Natural killer cell (primary cell): Measurements from ENCODE around the gene NLGN4Y. TPM values are rescaled to one million over a fixed set of nuclear protein-coding genes. Genes with fewer than 3 reads are reported as not detected.

Experiments used
- ATAC-seq, 3 donors: fragments of 150-1000 bp in 2 of 3; fragments of 200-7000 bp in 1 of 3; cut with Tn5 transposase; 1 replicate in 1 of 3; 2 replicates in 2 of 3; pipeline ENCODE4 v1.10.0; 2021; ENCODE audit warnings: mild to moderate bottlenecking in 2 of 3, moderate library complexity in 2 of 3
- DNase-seq, 2 donors: peaks; one replicate each; pipeline versions ENCODE4 v3.0.0 to v3.0.0-alpha.2; 2013 to 2021; ENCODE audit warnings: mixed read lengths in 1 of 2
- H3K27ac ChIP-seq: one replicate; pipeline ENCODE4 v1.5.1; 2013; ENCODE audit warnings: mild to moderate bottlenecking, low read length
- H3K27me3 ChIP-seq: one replicate; pipeline ENCODE4 v1.6.1; 2013; ENCODE audit warnings: low read length; ENCODE audit not compliant: control insufficient read depth, insufficient read depth
- H3K36me3 ChIP-seq: one replicate; pipeline ENCODE4 v1.6.1; 2013; ENCODE audit warnings: low read length; ENCODE audit not compliant: control insufficient read depth, insufficient read depth
- H3K4me1 ChIP-seq: one replicate; pipeline ENCODE4 v1.6.1; 2013; ENCODE audit warnings: low read length; ENCODE audit not compliant: control insufficient read depth, insufficient read depth
- H3K4me3 ChIP-seq: one replicate; pipeline ENCODE4 v1.5.1; 2013; ENCODE audit warnings: low read length
- H3K9me3 ChIP-seq: one replicate; pipeline ENCODE4 v1.6.1; 2013; ENCODE audit warnings: low read length; ENCODE audit not compliant: control insufficient read depth, insufficient read depth
- H3K27ac Mint-ChIP-seq, 2 donors: one replicate each; pipeline ENCODE4 v1.8.0; 2022; ENCODE audit warnings: mild to moderate bottlenecking in 2 of 2, mixed read lengths in 2 of 2, moderate library complexity in 1 of 2
- H3K27me3 Mint-ChIP-seq, 2 donors: one replicate each; pipeline ENCODE4 v1.8.0; 2022; ENCODE audit warnings: low read depth in 2 of 2, mixed read lengths in 2 of 2
- H3K36me3 Mint-ChIP-seq: one replicate; pipeline ENCODE4 v1.8.0; 2022; ENCODE audit warnings: mixed read lengths
- H3K4me1 Mint-ChIP-seq, 2 donors: one replicate each; pipeline ENCODE4 v1.8.0; 2022; ENCODE audit warnings: mixed read lengths in 2 of 2
- H3K4me3 Mint-ChIP-seq: one replicate; pipeline ENCODE4 v1.8.0; 2022; ENCODE audit warnings: mild to moderate bottlenecking, moderate library complexity, mixed read lengths
- H3K9me3 Mint-ChIP-seq, 2 donors: one replicate each; pipeline ENCODE4 v1.8.0; 2022; ENCODE audit warnings: mixed read lengths in 2 of 2
- CTCF ChIP-seq: fragments of 200-600 bp; IDR thresholded peaks from one replicate; pipeline ENCODE4 v1.8.0; 2022; ENCODE audit warnings: antibody characterized with exemption
- WGBS: methylation state at CpG from one replicate; pipeline ENCODE4 v1.1.7; 2013; ENCODE audit warnings: missing lambda C conversion rate; ENCODE audit not compliant: insufficient coverage; 5-methylcytosine and 5-hydroxymethylcytosine counted together
- intact Hi-C: fragments of 100-400 bp; cut with micrococcal nuclease; formaldehyde crosslinking; loops from one replicate; pipeline ENCODE4 v1.14.2; 2022
- total RNA-seq, 4 donors: library from RNA; stranded (reverse); fragments of 120-200 nt in 1 of 4; gene quantifications; one replicate each; pipeline versions ENCODE4 v1.2.3 to v1.2.4, GENCODE V29; 2013 to 2022

NLGN4Y gene
- total RNA-seq, 3 donors from 2014 or later (not counting 1 experiment from before 2014, with no cell fraction given) = 0.38 TPM; not detected in 2

DNA sequence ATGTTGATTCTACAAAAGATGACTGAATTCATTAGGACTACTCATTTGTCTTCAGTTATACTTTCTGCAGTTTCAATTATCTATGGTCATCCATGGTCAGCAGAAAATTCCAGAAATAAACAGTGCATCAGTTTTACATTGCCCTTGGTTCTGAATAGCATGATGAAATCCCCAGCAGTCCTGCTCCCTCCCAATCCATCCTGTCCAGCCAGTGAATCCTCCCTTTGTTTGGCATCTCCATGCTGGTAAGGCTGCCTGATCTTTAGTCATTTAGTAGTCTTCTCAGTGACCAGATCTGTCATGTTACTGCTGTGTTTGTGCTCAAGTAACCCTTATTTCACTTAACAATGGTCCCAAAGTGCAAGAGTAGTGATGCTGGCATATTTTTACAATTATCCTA, 239.3 kb downstream of the NLGN4Y start:
- ATAC-seq = no peak
- H3K27me3 ChIP-seq = no peaks in the 10 kb centered on the region
- no peaks in the 10 kb centered on the region for H3K9me3 ChIP-seq
- H3K27me3 Mint-ChIP-seq = no peaks in the 10 kb centered on the region
- DNase-seq = no peak
- no peak for TF ChIP-seq CTCF
- intact Hi-C loops = no loop called here
- H3K4me1 Mint-ChIP-seq = no peaks in the 10 kb centered on the region
- H3K27ac ChIP-seq = no peak overlapping the region
- H3K4me3 ChIP-seq = no peak overlapping the region
- H3K27ac Mint-ChIP-seq = no peak overlapping the region
- H3K4me1 ChIP-seq = no peaks in the 10 kb centered on the region
- no peaks in the 10 kb centered on the region for H3K36me3 ChIP-seq
- no peaks in the 10 kb centered on the region for H3K36me3 Mint-ChIP-seq
- no peaks in the 10 kb centered on the region for H3K9me3 Mint-ChIP-seq
- H3K4me3 Mint-ChIP-seq = no peak overlapping the region

- 71% methylated on average over 1 of the region's 4 CpGs for WGBS
- H3K4me1 Mint-ChIP-seq = no peaks in the 10 kb centered on the region
- no peaks in the 10 kb centered on the region for H3K36me3 Mint-ChIP-seq
- Histone ChIP-seq H3K27ac (no peak overlapping the region), H3K9me3 (no peaks in the 10 kb centered on the region), H3K4me1 (no peaks in the 10 kb centered on the region), H3K36me3 (no peaks in the 10 kb centered on the region), H3K27me3 (no peaks in the 10 kb centered on the region), H3K4me3 (no peak overlapping the region)
- no peaks in the 10 kb centered on the region for H3K27me3 Mint-ChIP-seq
- ATAC-seq (no peak), DNase-seq (no peak)
- H3K4me3 Mint-ChIP-seq = no peak overlapping the region
- TF ChIP-seq CTCF = no peak
- no peak overlapping the region for H3K27ac Mint-ChIP-seq
- peaks cover 0 to 9% of the 10 kb centered on the region in 2 donors for H3K9me3 Mint-ChIP-seq
- intact Hi-C loops = no loop called here
These were observed 253.9 kb downstream of the NLGN4Y start for GRCh38 chrY:14778208-14778607.

DNA sequence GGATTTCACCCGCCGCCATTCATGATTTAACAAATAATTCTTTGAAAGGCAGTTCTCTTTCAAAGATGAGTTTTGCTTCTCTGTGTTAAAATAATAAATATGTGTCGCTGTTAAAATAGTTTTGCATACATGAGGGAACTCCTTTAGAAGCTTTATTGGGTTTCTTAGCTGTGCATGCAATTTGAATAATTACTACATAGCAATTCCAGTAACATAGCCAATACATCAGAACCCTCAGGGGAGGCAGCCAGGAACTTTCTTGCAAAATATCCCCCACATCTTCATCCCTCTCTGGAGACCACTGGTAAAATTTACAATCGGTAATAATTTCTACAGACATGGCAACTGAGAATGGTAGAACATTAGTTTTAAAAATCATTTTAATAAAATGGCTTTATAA, 268.8 kb downstream of the NLGN4Y start:
- intact Hi-C loops = no loop called here

More for the DNA sequence above, 268.8 kb downstream of the NLGN4Y start:
- Mint-ChIP-seq H3K36me3 (no peaks in the 10 kb centered on the region), H3K4me3 (no peak overlapping the region), H3K4me1 (no peaks in the 10 kb centered on the region), H3K27me3 (no peaks in the 10 kb centered on the region), H3K27ac (no peak overlapping the region), H3K9me3 (no peaks in the 10 kb centered on the region)
- Histone ChIP-seq H3K9me3 (no peaks in the 10 kb centered on the region), H3K36me3 (no peaks in the 10 kb centered on the region), H3K4me3 (no peak overlapping the region), H3K27ac (no peak overlapping the region), H3K27me3 (no peaks in the 10 kb centered on the region), H3K4me1 (no peaks in the 10 kb centered on the region)
- no peak for TF ChIP-seq CTCF
- no peak for ATAC-seq
- no peak for DNase-seq
- WGBS = no CpG with 5 or more reads among the region's 4 CpGs
